ENCODE measurements around the gene TET1.
"Not testable (repeated sequence)": the region's sequence is repeated elsewhere in the genome, so short reads cannot be mapped to it uniquely, and the experiment has no call there.

Gene TET1

DNA sequence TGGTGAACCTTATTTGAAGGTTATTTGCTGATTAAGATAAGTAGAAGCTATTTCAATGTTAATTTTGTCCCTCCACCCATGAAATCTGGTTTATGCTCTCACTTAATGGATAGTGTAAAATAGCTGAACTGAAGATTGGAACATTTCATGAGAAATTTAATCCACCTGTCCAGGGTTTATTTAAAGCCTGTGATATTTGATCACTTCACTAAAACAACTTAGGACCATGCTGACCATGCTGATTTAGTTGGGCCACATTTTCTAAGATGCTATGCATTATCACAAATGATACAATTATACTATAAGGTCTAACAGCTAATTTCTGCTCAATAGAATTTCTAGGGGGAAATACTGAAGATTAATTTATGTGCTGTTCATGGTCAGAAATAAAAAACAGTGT is 53.8 kb downstream of the TET1 start:
- DNase-seq: not testable (repeated sequence)

DNA sequence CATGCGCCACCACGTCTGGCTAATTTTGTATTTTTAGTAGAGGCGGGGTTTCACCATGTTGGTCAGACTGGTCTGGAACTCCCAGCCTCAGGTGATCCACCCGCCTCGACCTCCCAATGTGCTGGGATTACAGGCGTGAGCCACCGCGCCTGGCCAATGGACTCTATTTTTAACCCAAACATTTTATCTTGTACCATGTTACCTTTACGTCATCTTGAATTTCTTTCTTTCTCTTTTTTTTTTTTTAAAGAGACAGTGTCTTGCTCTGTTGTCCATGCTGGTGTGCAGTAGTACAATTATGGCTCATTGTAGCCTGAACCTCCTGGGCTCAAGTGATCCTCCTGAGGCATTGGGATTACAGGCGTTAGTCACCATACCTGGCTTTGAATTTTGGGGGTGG is 57.6 kb downstream of the TET1 start:
- not testable (repeated sequence) for DNase-seq

DNA sequence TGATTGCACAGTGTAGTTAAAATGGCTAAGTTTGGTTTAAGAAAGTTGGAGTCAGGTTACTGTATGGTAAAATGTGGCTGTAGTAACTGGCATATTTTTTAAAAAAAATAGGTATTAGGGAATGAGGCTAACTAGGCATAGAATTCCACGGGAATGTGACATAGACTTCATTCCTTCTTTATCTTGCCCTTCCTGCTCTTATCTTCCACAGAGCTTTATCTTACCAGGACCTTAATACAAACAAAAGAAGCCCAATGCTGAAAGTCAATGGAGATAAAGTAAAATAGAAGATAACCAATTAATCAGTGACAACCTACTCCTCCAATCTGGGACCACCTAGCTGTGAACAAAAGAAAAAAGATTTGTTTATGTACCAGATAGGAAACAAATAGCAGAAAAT is 58.1 kb downstream of the TET1 start:
- DNase-seq: no peak

DNA sequence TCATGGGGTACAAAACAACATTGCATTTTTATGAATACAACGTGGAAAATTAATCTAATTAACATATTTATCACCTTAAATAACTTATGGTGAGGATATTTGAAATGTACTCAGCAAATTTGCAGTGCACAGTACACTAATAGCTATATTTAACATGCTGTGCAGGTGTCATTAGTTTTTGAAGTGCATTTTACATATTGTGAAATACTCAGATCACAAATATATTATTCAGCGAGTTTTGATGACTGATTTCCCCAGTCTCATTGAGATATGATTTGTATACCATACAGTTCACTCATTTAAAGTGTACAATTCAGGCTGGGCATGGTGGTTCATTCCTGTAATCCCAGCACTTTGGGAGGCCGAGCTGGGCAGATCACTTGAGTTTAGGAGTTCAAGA is 59.5 kb downstream of the TET1 start:
- DNase-seq: no peak

DNA sequence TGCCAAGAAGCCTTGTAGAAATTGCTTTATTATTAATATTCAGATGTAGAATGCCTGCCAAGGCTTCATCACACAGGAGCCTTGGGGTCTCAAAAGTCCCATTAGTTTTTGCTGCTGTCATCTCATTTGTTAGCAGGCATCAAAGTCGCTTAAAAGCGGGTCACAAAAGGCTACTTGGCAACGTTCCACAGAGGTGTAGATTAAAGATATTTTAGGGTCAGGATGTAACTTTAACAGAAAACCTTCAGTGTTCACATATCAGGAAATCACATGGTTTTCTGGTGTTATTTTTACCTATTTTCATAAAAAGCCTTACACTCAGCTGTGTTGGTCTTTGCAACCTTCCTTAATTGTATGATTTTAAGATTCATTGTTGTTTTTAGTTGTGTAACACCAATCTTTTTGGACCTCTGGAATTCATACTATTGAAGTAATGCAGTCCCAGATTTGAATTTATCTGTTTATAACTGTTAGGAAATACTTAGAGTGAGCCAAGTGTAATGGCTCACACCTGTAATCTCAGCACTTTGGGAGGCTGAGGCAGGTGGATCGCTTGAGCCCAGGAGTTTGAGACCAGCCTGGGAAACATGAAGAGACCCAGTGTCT is 65.3 kb downstream of the TET1 start:
- DNase-seq: no peak

DNA sequence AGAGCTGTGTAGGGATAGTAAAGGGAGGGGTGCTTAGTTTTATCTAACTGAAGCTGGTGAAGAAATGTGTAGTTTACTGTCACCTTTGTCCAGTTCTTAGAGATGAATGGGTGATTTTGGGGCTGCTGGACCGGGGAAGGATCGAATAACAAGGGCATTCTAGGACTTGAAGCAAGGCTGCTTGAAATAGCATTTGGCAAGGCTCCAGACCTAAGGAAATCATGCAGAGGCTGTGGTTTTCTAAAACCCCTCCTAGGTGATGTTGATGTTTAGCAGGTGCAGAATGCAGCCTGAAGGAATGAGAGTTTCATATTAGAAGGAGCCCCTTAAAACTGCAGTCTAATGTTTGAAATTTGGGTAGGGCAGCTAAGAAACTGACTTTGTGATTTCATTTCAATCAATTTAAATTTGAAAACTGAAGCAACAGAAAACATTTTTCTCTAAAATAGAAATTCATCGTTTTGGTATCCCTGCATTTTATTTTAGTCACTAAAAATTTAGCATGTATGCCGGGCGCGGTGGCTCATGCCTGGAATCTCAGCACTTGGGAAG is 68.5 kb downstream of the TET1 start:
- no peak for DNase-seq

DNA sequence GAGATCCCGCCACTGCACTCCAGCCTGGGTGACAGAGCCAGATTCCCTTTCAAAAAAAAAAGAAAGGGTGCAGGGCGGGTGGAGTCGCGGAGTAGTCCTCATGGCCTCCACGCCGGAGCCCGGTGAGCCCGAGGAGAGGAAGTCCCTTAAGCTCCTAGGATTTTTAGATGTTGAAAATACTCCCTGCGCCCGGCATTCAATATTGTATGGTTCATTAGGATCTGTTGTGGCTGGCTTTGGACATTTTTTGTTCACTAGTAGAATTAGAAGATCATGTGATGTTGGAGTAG is 72.1 kb downstream of the TET1 start:
- not testable (repeated sequence) for DNase-seq

DNA sequence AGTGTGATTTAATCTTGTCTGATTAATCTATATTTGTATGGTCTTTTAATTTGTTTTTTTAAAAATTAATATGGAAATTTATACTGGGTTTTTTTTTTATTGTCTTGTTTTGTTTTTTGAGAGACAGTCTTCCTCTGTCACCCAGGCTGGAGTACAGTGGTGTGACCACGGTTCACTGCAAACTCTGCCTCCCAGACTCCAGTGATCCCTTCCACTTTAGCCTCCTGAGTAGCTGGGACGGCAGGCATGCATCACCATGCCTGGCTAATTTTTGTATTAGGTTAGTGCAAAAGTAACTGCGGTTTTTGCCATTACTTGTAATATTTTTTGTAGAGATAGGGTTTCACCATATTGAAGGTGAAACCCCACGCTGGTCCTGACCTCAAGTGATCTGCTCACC is 73.1 kb downstream of the TET1 start:
- no peak for DNase-seq

DNA sequence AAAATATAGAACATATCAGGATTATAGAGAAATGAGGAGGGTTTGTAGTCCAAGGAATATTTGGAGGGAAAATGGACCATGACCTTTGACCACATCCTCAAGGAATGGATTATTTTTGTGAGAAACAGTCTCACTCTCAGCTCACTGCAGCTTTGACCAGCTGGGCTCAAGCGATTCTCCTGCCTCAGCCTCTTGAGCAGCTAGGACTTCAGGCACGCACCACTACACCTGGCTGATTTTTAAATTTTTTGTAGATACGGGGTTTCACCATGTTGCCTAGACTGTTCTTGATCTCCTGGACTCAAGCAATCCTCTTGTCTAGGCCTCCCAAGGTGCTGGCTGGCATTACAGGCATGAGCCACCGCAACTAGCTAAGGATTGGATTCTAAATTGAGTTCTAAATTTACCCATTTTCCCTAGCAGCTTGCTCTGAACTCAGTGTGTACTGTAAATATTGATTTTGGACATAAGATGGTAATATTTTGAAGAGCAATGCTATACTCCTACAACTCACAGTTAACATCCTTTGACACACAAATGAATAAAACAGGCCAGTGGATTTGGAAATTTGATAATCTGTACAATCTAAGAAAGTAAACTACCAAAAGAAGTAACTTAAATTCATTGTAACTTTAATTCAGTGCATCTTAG is 73.8 kb downstream of the TET1 start:
- DNase-seq: no peak

DNA sequence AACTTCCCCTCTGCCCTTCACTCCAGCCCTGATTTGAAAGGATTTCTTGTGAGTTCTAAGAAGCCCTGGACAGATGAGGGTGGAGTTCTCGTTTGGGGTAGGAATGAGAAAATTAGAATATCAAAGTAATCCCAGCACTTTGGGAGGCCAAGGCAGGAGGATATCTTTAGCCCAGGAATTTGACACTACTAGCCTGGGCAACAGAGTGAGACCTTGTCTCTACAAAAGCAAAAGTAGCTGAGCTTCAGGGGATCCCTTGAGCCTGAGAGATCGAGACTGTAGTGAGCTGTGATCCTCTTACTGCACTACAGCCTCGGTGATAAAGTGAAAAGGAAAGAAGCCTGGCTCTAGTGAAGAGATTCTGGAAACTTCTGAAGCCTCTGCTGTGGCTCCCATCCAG is 76.2 kb downstream of the TET1 start:
- DNase-seq: no peak

DNA sequence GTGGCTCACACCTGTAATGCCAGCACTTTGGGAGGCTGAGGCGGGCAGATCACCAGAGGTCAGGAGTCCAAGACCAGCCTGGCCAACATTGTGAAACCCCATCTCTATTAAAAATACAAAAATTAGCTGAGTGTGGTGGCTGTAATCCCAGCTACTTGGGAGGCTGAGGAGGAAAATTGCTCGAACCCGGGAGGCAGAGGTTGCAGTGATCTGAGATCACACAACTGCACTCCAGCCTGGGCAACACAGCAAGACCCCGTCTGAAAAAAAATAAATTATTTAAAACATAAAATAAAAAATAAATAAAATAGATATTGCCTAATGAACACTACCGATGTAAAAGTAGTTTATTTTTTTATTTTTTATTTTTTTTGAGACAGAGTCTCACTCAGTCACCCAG is 83.4 kb downstream of the TET1 start:
- not testable (repeated sequence) for DNase-seq

DNA sequence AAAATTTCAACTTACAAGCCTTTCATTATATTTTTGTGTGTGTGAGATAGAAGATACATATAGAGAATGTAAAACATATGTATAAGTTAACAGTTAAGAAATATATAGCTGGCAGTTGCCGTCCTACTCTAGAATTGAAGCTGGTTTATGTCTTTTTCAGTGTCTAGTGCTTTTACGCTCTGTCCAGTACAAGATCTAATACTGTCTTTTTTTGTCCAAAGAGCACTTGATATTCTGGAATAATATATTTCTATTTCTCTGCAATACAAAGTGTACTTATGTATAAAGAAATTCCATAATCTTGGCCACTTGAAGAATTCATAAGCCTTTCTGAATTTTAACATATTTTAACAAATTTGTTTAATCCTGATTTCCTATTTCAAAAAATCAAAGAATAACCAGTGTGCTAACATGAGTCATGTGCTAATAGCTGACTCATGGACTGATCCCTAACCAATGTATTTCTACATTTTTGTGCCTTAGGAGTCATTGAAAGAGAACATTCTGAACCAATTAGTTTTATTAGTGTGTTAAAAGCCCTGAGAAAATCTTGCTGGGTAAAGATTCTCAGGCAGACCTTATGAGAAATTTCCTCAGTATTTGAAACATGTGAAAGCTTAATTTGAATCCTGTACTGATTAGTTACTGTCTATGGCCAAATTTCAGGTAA is 87.7 kb downstream of the TET1 start:
- no peak for DNase-seq

DNA sequence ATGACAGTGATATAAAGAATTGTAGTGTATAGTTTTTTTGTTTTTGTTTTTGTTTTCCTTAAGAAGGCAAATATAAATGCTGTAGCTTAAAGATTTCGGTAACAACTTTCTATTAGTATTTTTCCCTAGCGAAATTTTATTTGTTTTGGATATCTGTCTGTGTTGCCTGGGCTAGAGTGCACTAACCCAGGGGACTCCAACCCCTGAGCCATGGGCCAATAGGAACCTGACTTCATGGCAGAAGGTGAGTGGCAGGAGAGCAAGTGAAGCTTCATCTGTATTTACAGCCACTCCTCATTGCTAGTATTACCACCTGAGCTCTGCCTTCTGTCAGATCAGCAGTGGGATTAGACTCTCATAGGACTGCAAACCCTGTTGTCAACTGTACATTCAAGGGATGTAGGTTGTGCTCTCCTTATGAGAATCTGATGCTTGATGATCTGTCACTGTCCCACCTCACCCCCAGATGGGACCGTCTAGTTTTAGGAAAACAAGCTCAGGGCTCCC is 95.5 kb downstream of the TET1 start:
- no peak for DNase-seq

DNA sequence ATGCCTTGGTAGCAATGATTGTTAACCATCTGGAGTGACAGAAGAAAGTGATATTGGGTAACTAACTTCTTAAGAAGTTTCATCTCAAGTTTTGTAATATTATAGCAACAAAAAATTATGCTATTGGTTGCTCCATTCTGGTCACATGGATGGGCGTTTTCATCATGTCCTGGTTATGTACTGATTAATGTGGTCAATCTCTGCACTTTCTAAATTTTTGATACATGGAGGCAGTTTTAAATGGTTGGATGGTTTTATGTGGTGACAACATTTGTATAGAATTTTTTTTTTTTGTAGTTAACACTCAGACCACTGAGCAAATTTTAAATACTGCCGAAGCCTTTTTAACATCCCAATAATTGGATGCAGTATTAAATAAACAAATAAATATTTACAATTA is 105.7 kb downstream of the TET1 start:
- no peak for DNase-seq

DNA sequence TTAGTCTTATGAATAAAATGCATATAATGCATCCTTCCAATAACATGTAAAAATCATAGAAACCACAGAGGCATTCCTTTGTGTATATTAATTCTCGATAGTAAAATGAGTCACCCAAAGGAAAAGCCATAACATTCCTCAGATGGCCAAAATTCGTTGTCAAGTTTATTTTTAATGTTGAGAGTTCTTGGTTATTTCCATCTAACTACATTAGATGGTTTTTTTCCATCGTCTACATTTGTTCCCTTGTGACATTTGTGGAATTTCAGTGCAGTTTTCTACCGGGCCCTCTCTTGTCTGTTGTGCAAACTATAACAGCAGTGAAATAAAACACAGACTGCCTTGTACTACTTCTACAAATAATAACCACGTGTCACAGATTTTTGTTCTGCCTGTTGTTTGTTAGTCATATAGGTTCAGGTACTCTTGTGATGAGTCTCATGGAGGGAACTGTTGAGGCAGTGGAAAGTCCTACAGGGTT is 106.2 kb downstream of the TET1 start:
- DNase-seq: no peak

DNA sequence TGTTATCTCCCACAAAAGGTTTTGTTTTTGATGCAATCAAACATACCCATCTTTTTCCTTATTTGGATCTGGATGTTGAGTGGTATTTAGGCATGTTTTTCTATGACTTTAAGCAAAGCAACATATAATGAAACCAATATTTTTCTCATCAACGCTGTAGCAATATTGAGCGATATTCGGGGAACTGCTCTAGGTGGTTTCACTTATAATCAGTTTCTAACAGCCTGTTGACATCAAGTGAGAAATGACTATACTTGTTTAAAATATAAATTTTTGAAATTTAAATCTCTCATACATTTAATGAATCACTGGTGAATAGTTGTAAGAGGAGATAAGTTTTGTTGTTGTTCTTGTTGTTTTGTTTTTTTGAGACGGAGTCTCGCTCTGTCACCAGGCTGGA is 108.1 kb downstream of the TET1 start:
- no peak for DNase-seq

DNA sequence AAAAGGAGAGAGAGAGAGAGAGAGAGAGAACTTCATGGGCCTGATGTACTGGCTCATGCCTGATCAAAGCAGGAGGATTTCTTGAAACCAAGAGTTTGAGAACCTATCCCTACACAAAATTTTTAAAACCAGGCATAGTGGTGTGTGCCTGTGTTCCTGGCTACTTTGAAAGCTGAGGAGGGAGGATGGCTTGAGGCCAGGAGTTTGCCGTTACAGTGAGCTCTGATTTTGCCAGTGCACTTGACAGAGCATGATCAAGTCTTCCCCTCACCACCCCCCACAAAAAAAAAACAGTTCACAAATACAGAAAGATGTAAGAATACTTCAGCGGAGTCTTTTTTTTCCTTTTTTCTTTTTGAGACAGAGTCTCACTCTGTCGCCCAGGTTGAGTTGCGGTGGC is 108.8 kb downstream of the TET1 start:
- no peak for DNase-seq

DNA sequence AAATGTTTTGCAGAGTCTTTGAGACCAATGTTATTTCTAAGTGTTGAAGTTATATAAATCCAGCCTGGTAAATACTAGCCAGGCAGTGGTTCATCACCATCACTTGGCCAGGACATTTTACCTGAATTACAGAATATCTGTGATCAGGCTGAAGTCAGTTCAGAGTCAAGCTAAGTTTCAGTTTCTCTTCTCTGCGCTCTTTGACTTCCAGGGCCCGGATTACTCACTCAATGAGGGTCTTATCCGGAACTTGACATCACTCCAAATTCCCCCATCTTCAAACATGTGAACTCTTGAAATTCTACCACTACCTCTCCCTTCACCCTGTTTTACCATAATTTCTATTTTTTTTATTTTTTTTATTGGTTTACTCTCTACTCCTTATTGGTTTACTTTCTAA is 124.3 kb downstream of the TET1 start:
- no peak for DNase-seq

DNA sequence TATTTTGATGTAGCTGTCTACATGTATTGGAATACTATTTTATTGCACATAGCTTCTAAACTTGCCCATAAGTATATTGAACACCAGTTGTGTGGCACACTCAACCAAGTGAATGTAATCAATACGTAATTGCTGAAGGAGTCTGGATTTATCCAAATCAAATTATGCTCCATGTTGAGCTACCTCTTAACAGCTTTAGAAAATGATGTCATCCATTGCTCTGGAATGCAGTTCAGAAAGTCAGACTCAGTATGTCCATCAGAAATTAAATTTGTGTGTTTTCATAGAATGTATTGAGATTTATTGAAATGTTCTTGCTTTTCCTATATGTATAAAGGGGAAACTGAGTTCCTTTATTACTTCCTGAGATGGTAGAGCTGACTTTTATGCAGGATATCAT is 135.9 kb downstream of the TET1 start:
- no peak for DNase-seq

DNA sequence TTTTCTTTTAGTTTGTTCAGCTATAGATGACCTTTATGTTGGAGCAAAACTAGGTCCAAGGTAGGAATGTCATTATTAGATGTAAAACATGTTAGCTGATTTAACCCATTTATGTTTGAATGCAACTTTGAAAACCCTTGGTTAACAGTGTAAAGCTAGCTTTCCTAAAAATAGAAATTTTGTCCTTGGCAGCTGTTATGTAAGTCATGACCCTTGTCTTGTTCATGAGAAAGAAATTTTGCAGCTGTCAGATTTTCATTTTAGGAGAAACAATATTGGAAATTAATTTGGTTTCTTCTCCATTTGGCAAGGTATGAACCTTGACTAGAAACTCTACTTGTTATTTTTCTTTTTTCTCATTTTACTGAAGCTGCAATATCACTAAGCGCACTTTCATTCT is 137.0 kb downstream of the TET1 start:
- DNase-seq: no peak

DNA sequence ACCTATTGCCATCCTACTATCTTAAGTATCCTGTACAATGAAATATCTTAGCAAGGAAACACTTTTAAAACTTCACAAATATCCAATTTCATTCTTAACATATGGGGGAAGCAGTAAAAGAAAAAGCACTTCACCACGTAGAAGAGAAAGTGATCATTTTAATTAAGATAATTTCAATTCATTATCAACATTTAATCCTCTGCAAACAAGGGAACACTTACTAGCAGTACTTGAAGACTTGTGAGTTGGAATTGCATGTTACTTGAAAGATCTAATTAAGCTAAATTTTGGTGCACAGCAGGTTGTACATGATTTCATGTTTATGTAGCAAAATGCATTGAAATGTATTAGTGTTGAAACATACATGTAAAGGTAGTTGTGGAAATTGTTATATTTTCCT is 140.1 kb downstream of the TET1 start:
- peak in 1 of 2 experiments; percentile 14 for DNase-seq

DNA sequence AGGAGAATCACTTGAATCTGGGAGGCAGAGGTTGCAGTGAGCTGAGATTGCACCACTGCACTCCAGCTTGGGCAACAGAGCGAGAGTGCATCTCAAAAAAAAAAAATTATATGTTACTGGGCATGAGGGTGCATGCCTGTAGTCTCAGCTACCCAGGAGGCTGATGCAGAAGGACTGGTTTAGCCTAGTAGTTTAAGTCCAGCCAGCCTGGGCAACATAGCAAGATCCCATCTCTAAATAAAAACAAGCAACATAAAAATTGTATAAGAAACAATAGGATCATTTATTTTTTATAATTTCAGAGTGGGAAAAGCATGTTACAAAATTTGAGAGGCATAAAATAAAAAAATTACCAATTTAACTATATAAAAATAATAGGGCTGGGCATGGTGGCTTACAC is 145.4 kb downstream of the TET1 start:
- no peak for DNase-seq

DNA sequence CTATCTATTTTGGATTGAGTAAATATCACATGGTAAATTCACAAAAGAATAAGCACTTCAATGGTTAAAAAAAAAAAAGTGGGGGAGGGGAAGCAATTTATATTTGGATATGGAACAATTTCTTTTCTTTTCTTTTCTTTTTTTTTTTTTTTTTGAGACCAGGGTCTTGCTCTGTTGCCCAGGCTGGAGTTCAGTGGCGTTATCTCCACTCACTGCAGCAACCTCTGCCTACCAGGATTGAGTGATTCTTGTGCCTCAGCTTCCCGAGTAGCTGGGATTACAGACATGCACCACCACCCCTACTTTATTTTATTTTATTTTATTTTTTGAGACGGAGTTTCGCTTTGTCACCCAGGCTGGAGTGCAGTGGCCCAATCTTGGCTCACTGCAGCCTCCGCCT is 148.8 kb downstream of the TET1 start:
- DNase-seq: not testable (repeated sequence)

DNA sequence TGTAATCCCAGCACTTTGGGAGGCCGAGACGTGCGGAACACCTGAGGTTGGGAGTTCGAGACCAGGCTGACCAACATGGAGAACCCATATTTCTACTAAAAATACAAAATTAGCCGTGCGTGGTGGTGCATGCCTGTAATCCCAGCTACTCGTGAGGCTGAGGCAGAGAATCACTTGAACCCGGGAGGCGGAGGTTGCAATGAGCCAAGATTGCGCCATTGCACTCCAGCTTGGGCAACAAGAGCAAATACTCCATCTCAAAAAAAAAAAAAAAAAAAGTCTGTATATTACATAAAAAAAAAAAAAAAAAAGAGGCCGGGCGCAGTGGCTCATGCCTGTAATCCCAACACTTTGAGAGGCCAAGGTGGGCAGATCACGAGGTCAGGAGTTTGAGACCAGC is 152.9 kb downstream of the TET1 start:
- DNase-seq: not testable (repeated sequence)
